Measurements from ENCODE around the gene HRH1. TPM values are rescaled to one million over a fixed set of nuclear protein-coding genes. Genes with fewer than 3 reads are reported as not detected.

Gene HRH1
- polyA plus RNA-seq, 3 donors = 0.08 to 0.24 TPM; not detected in 1

GRCh38 chr3:11197484-11197883, 43.2 kb downstream of the HRH1 start:
- H3K79me2 ChIP-seq (ENCODE audit: insufficient read depth, low read length) = no peaks in the 10 kb centered on the region
- Mint-ChIP-seq H3K27me3 (ENCODE audit: low read depth in 3 of 3) (peaks cover 0 to 13% (median 6%) of the 10 kb centered on the region in 3 donors), H3K4me3 (no peak overlapping the region), H3K4me1 (peaks cover 18% of the 10 kb centered on the region), H3K9me3 (peaks cover 0 to 6% (median 2%) of the 10 kb centered on the region in 7 donors), H3K27ac (no peak overlapping the region), H3K36me3 (peaks cover 13 to 18% of the 10 kb centered on the region in 2 donors)
- H3K9me3 ChIP-seq (replicated peaks in 1 of 2; ENCODE audit: control insufficient read depth in 1 of 2, insufficient read depth in 1 of 2, low read length in 2 of 2) = no peaks in the 10 kb centered on the region
- DNase-seq = no peak
- no peak overlapping the region for H3K27ac ChIP-seq (ENCODE audit: low read depth in 1 of 2, low read length in 2 of 2)
- no CpG with 5 or more reads among the region's 1 CpG for WGBS (ENCODE audit: insufficient coverage)
- no peak overlapping the region for H3K4me3 ChIP-seq (replicated peaks in 1 of 3; ENCODE audit: low read depth in 2 of 3, low read length in 3 of 3)
- no peak for TF ChIP-seq CTCF (IDR thresholded peaks at IDR 0.05)
- no peaks in the 10 kb centered on the region for H4K20me1 ChIP-seq (ENCODE audit: insufficient read depth, low read length)
- H3K27me3 ChIP-seq (ENCODE audit: control insufficient read depth in 2 of 2, insufficient read depth in 2 of 2, low read length in 2 of 2) = no peaks in the 10 kb centered on the region
- H2AFZ ChIP-seq (ENCODE audit: insufficient read depth, low read depth, low read length, poor library complexity, severe bottlenecking) = no peak overlapping the region
- intact Hi-C loops (cut with micrococcal nuclease) = no loop called here
- peaks cover 0 to 12% of the 10 kb centered on the region in 2 donors for H3K36me3 ChIP-seq (replicated peaks in 1 of 2; ENCODE audit: control insufficient read depth in 1 of 2, insufficient read depth in 2 of 2, low read length in 2 of 2)
- H3K4me1 ChIP-seq (ENCODE audit: control insufficient read depth in 1 of 2, insufficient read depth in 2 of 2, low read length in 2 of 2) = no peaks in the 10 kb centered on the region
- H3K4me2 ChIP-seq (replicated peaks; ENCODE audit: extremely low read depth, low read length, poor library complexity, severe bottlenecking) = no peak overlapping the region
- no peak overlapping the region for H3K9ac ChIP-seq (ENCODE audit: insufficient read depth, low read length, poor library complexity, severe bottlenecking)

- Mint-ChIP-seq H3K4me1 (peaks cover 18% of the 10 kb centered on the region), H3K9me3 (peaks cover 0 to 6% (median 2%) of the 10 kb centered on the region in 7 donors), H3K4me3 (no peak overlapping the region), H3K27me3 (ENCODE audit: low read depth in 3 of 3) (peaks cover 0 to 13% (median 6%) of the 10 kb centered on the region in 3 donors), H3K27ac (no peak overlapping the region), H3K36me3 (peaks cover 8 to 14% of the 10 kb centered on the region in 2 donors)
- DNase-seq = no peak
- Histone ChIP-seq H3K4me2 (replicated peaks; ENCODE audit: extremely low read depth, low read length, poor library complexity, severe bottlenecking) (no peak overlapping the region), H3K4me1 (ENCODE audit: control insufficient read depth in 1 of 2, insufficient read depth in 2 of 2, low read length in 2 of 2) (no peaks in the 10 kb centered on the region), H4K20me1 (ENCODE audit: insufficient read depth, low read length) (no peaks in the 10 kb centered on the region), H3K27me3 (ENCODE audit: control insufficient read depth in 2 of 2, insufficient read depth in 2 of 2, low read length in 2 of 2) (no peaks in the 10 kb centered on the region), H2AFZ (ENCODE audit: insufficient read depth, low read depth, low read length, poor library complexity, severe bottlenecking) (no peak overlapping the region), H3K36me3 (replicated peaks in 1 of 2; ENCODE audit: control insufficient read depth in 1 of 2, insufficient read depth in 2 of 2, low read length in 2 of 2) (peaks cover 0 to 9% of the 10 kb centered on the region in 2 donors), H3K9ac (ENCODE audit: insufficient read depth, low read length, poor library complexity, severe bottlenecking) (no peak overlapping the region), H3K79me2 (ENCODE audit: insufficient read depth, low read length) (no peaks in the 10 kb centered on the region), H3K27ac (ENCODE audit: low read depth in 1 of 2, low read length in 2 of 2) (no peak overlapping the region), H3K4me3 (replicated peaks in 1 of 3; ENCODE audit: low read depth in 2 of 3, low read length in 3 of 3) (no peak overlapping the region), H3K9me3 (replicated peaks in 1 of 2; ENCODE audit: control insufficient read depth in 1 of 2, insufficient read depth in 1 of 2, low read length in 2 of 2) (no peaks in the 10 kb centered on the region)
- WGBS (ENCODE audit: insufficient coverage) = 91% methylated on average over 4 of the region's 8 CpGs
- intact Hi-C loops (cut with micrococcal nuclease) = no loop called here
- no peak for TF ChIP-seq CTCF (IDR thresholded peaks at IDR 0.05)
These were observed 43.8 kb downstream of the HRH1 start for GRCh38 chr3:11198070-11198469.

Measured in CD14-positive monocyte (primary cell).